AG04450 (cell line): ENCODE data around the gene ELAVL3. TPM values are rescaled to one million over a fixed set of nuclear protein-coding genes. Genes with fewer than 3 reads are reported as not detected.
A peak's percentile ranks its signal among the peaks of the same experiment; 100 is the strongest.

Experiments used
- CTCF ChIA-PET: fragments of 300-600, 350-600 bp; formaldehyde crosslinking; extraction: SDS; loops from one replicate; lab custom pipeline; 2022; ENCODE audit warnings: antibody characterized with exemption, inconsistent platforms; lab: Charles Lee
- POLR2A ChIA-PET: fragments of 350-600 bp; formaldehyde crosslinking; extraction: SDS; loops from one replicate; lab custom pipeline; 2021; ENCODE audit warnings: antibody characterized with exemption, inconsistent platforms; lab: Yijun Ruan, JAX
- DNase-seq: peaks from one replicate; pipeline ENCODE4 v3.0.0-alpha.2; 2011; ENCODE audit warnings: low read depth, low spot score
- H3K27ac ChIP-seq: one replicate; pipeline ENCODE4 v1.5.1; 2012; ENCODE audit warnings: low read depth, low read length, control low read depth
- H3K27me3 ChIP-seq: one replicate; pipeline ENCODE4 v1.6.0; 2012; ENCODE audit warnings: low read length; ENCODE audit not compliant: control insufficient read depth, insufficient read depth
- H3K4me3 ChIP-seq: 2 replicates; pipeline ENCODE4 v1.5.1; 2011; ENCODE audit warnings: mild to moderate bottlenecking, low read depth, low read length, control low read depth
- H3K9me3 ChIP-seq: 2 replicates; pipeline ENCODE4 v1.5.1; 2012; ENCODE audit warnings: low read length; ENCODE audit not compliant: control insufficient read depth, insufficient read depth
- CTCF ChIP-seq: IDR thresholded peaks from 2 replicates; pipeline ENCODE4 v1.5.1; 2011; ENCODE audit warnings: low read depth, low read length, control low read depth, inconsistent platforms
- polyA plus RNA-seq: library from polyadenylated mRNA; depleted of rRNA; stranded (reverse); fragments of >200 nt; gene quantifications from 2 replicates; pipeline ENCODE4 v1.2.3, GENCODE V29; 2011

The ELAVL3 gene
- polyA plus RNA-seq, 1 experiment = not detected

- ChIA-PET POLR2A (no interaction called here), CTCF (interaction anchor here (0.8 to 1.0 kb wide), 2 partner anchors 22 to 31 kb away, joined by 3 read pairs; no protein-coding TSS in a partner anchor)
- Histone ChIP-seq H3K27me3 (no peaks in the 10 kb centered on the region), H3K9me3 (no peaks in the 10 kb centered on the region), H3K4me3 (no peak overlapping the region), H3K27ac (no peak overlapping the region)
- no peak for DNase-seq
- no peak for TF ChIP-seq CTCF
These were observed 33.1 kb upstream of the ELAVL3 start for GRCh38 chr19:11513946-11514345.

- ChIA-PET POLR2A (no interaction called here), CTCF (interaction anchor here (0.7 to 1.0 kb wide), 2 partner anchors 26 to 348 kb away, joined by 3 to 5 read pairs; no protein-coding TSS in a partner anchor)
- H3K4me3 ChIP-seq = no peak overlapping the region
- H3K27ac ChIP-seq = no peak overlapping the region
- H3K9me3 ChIP-seq = peaks cover 3% of the 10 kb centered on the region; the same call in 1 of the 2 replicates
- no peak for DNase-seq
- no peaks in the 10 kb centered on the region for H3K27me3 ChIP-seq
- TF ChIP-seq CTCF = no peak
These were observed 29.6 kb upstream of the ELAVL3 start for GRCh38 chr19:11510444-11510843.

GRCh38 chr19:11507370-11508078 lies 26.7 kb upstream of the ELAVL3 start:
- no peak for DNase-seq
- TF ChIP-seq CTCF = no peak
- ChIA-PET POLR2A (no interaction called here), CTCF (no interaction called here)
- H3K4me3 ChIP-seq = no peak overlapping the region
- no peak overlapping the region for H3K27ac ChIP-seq
- H3K9me3 ChIP-seq = peaks cover 3% of the 10 kb centered on the region; the same call in 1 of the 2 replicates
- H3K27me3 ChIP-seq = no peaks in the 10 kb centered on the region

GRCh38 chr19:11506967-11507366 lies 26.1 kb upstream of the ELAVL3 start:
- no peak overlapping the region for H3K27ac ChIP-seq
- no peaks in the 10 kb centered on the region for H3K27me3 ChIP-seq
- peaks cover 3% of the 10 kb centered on the region; the same call in 1 of the 2 replicates for H3K9me3 ChIP-seq
- ChIA-PET POLR2A (no interaction called here), CTCF (interaction anchor here (0.6 kb wide), 1 partner anchor 213 kb away, joined by 6 read pairs; no protein-coding TSS in a partner anchor)
- no peak for TF ChIP-seq CTCF
- no peak for DNase-seq
- H3K4me3 ChIP-seq = no peak overlapping the region

- H3K27me3 ChIP-seq = no peaks in the 10 kb centered on the region
- H3K9me3 ChIP-seq = peaks cover 3% of the 10 kb centered on the region; the same call in 1 of the 2 replicates
- ChIA-PET POLR2A (interaction anchor here (0.5 kb wide), 1 partner anchor 18 kb away, joined by 4 read pairs; no protein-coding TSS in a partner anchor), CTCF (interaction anchor here (0.5 to 0.6 kb wide), 2 partner anchors 212 to 648 kb away, joined by 4 to 6 read pairs; no protein-coding TSS in a partner anchor)
- no peak for DNase-seq
- TF ChIP-seq CTCF = no peak
- H3K4me3 ChIP-seq = peak overlapping the region; percentile 67
- no peak overlapping the region for H3K27ac ChIP-seq
These were observed 25.3 kb upstream of the ELAVL3 start for GRCh38 chr19:11506101-11506555.
